RWPE2 (cell line): ENCODE results near the gene LTA.

Source experiments
- ATAC-seq: fragments of 200-7000 bp; cut with Tn5 transposase; 3 replicates; pipeline ENCODE4 v1.9.1; 2021; ENCODE audit warnings: low read depth
- DNase-seq: peaks from one replicate; pipeline ENCODE4 v3.0.0-alpha.2; 2020; ENCODE audit warnings: low spot score
- H3K27ac ChIP-seq: fragments of 450-650 bp; 2 replicates; pipeline ENCODE4 v1.5.1; 2017; ENCODE audit warnings: mild to moderate bottlenecking; ENCODE audit not compliant: poor library complexity, severe bottlenecking
- H3K27me3 ChIP-seq: fragments of 250-450 bp; sonication (Bioruptor Pico); 2 replicates; pipeline ENCODE4 v1.5.1; 2021; ENCODE audit warnings: mild to moderate bottlenecking, moderate library complexity; ENCODE audit not compliant: insufficient read depth, poor library complexity, severe bottlenecking
- H3K36me3 ChIP-seq: fragments of 250-450 bp; sonication (Bioruptor Pico); 2 replicates; pipeline ENCODE4 v1.5.1; 2020; ENCODE audit warnings: low read depth, mild to moderate bottlenecking, moderate library complexity
- H3K4me1 ChIP-seq: fragments of 250-450 bp; sonication (Bioruptor Pico); 2 replicates; pipeline ENCODE4 v1.5.1; 2021; ENCODE audit warnings: mild to moderate bottlenecking, moderate library complexity; ENCODE audit not compliant: insufficient read depth, poor library complexity, severe bottlenecking
- H3K4me3 ChIP-seq: fragments of 250-450 bp; sonication (Bioruptor Pico); 2 replicates; pipeline ENCODE4 v1.5.1; 2021; ENCODE audit warnings: mild to moderate bottlenecking, moderate library complexity; ENCODE audit not compliant: severe bottlenecking
- H3K9me3 ChIP-seq: fragments of 250-450 bp; sonication (Bioruptor Pico); 2 replicates; pipeline ENCODE4 v1.5.1; 2021; ENCODE audit warnings: mild to moderate bottlenecking, moderate library complexity; ENCODE audit not compliant: severe bottlenecking
- TF ChIP-seq, protein P1 (sequence below): fragments of 450-650 bp; IDR thresholded peaks from one replicate; pipeline ENCODE4 v1.5.1; 2017; ENCODE audit warnings: mild to moderate bottlenecking, moderate library complexity; ENCODE audit not compliant: poor library complexity, severe bottlenecking

The LTA gene

DNA sequence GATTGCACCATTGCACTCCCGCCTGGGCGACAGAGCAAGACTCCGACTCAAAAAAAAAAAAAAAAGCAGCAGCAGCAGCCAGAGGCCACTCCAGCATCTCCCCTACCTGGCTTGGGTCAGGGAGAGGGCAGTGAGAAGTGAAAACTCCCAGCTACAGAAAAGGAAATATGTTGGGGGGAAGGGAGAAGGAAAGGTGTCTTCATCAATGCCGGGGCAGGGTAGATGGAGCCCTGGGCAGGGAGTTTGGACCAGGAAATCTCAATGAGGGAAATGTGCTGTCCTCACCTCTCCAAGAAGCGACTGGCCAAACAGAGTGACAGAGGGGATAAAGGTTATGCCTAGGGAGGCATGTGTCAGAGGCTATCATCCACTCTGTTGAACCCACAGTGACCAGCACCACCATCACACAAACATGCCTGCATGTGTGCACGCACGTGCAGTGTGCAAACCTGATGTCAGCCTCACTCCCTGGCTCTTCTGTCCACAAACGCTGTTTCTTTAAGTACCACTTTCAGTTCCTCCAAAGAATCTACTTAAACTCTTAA, 42.1 kb downstream of the LTA start:
- Histone ChIP-seq H3K27me3 (no peaks in the 10 kb centered on the region), H3K9me3 (no peaks in the 10 kb centered on the region), H3K36me3 (no peaks in the 10 kb centered on the region), H3K4me1 (no peaks in the 10 kb centered on the region), H3K4me3 (no peak overlapping the region), H3K27ac (no peak overlapping the region)
- TF ChIP-seq, protein P1, sequence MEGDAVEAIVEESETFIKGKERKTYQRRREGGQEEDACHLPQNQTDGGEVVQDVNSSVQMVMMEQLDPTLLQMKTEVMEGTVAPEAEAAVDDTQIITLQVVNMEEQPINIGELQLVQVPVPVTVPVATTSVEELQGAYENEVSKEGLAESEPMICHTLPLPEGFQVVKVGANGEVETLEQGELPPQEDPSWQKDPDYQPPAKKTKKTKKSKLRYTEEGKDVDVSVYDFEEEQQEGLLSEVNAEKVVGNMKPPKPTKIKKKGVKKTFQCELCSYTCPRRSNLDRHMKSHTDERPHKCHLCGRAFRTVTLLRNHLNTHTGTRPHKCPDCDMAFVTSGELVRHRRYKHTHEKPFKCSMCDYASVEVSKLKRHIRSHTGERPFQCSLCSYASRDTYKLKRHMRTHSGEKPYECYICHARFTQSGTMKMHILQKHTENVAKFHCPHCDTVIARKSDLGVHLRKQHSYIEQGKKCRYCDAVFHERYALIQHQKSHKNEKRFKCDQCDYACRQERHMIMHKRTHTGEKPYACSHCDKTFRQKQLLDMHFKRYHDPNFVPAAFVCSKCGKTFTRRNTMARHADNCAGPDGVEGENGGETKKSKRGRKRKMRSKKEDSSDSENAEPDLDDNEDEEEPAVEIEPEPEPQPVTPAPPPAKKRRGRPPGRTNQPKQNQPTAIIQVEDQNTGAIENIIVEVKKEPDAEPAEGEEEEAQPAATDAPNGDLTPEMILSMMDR = no peak
- ATAC-seq (no peak), DNase-seq (no peak)

DNA sequence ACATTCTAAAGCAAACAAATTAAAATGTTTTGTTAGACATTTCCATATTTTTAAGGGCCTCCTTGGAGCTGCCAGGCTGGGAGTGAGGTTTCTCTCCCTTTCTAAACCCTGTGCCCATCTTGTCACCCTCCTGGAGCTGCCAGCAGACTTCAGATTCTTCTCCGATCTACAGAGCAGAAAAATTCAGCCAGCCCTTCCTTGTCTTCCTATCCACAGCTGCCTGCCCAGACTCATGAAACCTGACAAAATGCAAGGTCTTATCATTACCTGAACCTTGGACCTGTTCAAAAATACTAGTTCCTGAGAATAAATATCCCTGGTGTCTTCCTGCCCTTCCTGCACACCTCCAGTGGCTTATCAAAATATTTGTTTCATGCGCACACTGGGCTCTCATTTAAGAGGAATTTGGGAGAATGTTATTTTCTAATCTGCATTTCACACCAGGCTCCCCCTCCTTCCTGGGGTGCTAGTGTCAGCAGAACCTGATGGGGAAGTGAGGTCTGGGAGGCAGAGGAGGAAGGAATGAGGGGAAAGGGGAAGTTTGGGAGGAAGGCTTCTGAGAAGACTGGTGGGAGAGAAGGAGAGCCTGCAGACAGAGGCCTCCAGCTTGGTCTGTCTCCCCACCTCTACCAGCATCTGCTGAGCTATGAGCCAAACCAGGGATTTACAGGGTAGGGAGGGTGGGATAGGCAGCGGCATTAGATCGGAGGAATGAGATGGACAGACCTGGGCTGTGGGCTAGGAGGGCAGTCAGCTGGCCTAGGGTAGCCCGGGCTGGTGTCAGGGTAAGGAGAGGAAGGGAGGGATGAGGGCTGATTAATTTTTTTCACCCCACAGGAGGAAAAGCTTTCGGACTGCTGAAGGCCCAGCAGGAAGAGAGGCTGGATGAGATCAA, 42.8 kb downstream of the LTA start, which contains the start of gene AIF1:
Gene AIF1 (plus strand): TSS at position 551 of the 895 bp plus-strand sequence. CDS start 96 bp downstream, at position 647.
- no peak for DNase-seq
- no peak for ATAC-seq
- Histone ChIP-seq H3K9me3 (no peaks in the 10 kb centered on the region), H3K36me3 (no peaks in the 10 kb centered on the region), H3K27me3 (no peaks in the 10 kb centered on the region), H3K27ac (no peak within 1 kb of the TSS), H3K4me1 (peaks cover 3% of the 10 kb centered on the region), H3K4me3 (no peak within 1 kb of the TSS)
- TF ChIP-seq, protein P1 = no peak

- Histone ChIP-seq H3K27ac (no peak overlapping the region), H3K9me3 (no peaks in the 10 kb centered on the region), H3K36me3 (no peaks in the 10 kb centered on the region), H3K4me1 (peaks cover 3% of the 10 kb centered on the region), H3K27me3 (no peaks in the 10 kb centered on the region), H3K4me3 (no peak overlapping the region)
- TF ChIP-seq, protein P1 = no peak
- DNase-seq (no peak), ATAC-seq (no peak)
Observed at GRCh38 chr6:31615748-31616147, 43.7 kb downstream of the LTA start.

DNA sequence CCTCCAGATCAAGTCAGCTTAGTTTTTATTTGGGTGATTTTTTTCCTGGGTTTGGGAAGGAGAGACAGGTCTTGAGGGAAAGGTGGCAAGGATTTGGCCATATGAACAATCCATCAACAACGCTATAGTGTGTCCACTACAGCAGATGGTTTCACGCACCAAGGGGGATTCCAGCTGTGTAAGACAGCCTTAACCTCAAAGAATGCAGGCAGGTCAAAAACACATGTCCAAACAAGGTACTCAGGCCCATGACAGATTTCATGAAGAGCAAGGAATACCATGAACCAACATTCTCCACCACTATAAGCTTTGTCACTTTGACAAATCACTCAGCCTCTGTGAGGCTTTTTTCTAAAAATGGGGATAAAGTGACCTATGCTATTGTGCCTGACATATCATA, 44.9 kb downstream of the LTA start:
- H3K4me1 ChIP-seq = peaks cover 4% of the 10 kb centered on the region
- H3K9me3 ChIP-seq = no peaks in the 10 kb centered on the region
- no peak overlapping the region for H3K27ac ChIP-seq
- DNase-seq (no peak), ATAC-seq (no peak)
- H3K36me3 ChIP-seq = peaks cover 7% of the 10 kb centered on the region
- no peaks in the 10 kb centered on the region for H3K27me3 ChIP-seq
- TF ChIP-seq, protein P1 = no peak
- no peak overlapping the region for H3K4me3 ChIP-seq
